Spleen (tissue), 7 donors: ENCODE results near the gene CAPN10.

Experiments used
- POLR2A ChIP-seq, 3 donors: fragments of 450-650 bp; IDR thresholded peaks; one replicate each; pipeline ENCODE4 v1.5.1; 2017; ENCODE audit warnings: antibody characterized with exemption in 3 of 3, mild to moderate bottlenecking in 1 of 3
- TF ChIP-seq, protein P1 (sequence below), 11 experiments: fragments of 200-600 bp in 7 of 11; fragments of 450-650 bp in 4 of 11; sonication (generic) in 4 of 11; IDR thresholded peaks in 8 of 11; conservative IDR thresholded peaks in 3 of 11; 1 replicate in 7 of 11; 2 replicates in 4 of 11; pipeline versions ENCODE4 v1.4.0 to v1.8.0; 2016 to 2021; ENCODE audit warnings: antibody characterized with exemption in 11 of 11, inconsistent platforms in 4 of 11, mild to moderate bottlenecking in 1 of 11
- donor health status: DM: no; HTN: no; CAD: no; lungs with moderate emphysema.
- donor health status: DM: no; HTN: no; CAD: no.
- donor health status: DM: no; HTN: no; CAD: no.

DNA sequence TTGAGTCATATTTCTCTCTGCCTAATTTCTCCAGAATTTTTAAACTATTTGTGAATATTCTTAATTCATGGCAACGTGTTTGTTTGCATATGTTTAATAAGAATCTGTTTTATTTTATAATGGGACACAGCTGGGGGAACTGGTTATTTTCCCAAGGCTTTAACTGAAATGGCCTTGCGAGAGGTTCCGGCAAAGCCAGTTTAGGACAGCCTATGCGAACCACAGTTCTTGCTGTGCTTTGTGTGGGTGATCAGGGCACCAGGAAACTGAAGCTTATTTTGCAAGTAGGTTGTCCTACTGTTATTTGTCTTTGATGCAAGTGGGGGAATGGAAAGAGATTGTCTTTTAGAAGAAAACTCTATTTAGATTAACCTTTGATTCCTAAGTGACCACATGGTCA is 35.2 kb upstream of the CAPN10 start:
- TF ChIP-seq, protein P1, sequence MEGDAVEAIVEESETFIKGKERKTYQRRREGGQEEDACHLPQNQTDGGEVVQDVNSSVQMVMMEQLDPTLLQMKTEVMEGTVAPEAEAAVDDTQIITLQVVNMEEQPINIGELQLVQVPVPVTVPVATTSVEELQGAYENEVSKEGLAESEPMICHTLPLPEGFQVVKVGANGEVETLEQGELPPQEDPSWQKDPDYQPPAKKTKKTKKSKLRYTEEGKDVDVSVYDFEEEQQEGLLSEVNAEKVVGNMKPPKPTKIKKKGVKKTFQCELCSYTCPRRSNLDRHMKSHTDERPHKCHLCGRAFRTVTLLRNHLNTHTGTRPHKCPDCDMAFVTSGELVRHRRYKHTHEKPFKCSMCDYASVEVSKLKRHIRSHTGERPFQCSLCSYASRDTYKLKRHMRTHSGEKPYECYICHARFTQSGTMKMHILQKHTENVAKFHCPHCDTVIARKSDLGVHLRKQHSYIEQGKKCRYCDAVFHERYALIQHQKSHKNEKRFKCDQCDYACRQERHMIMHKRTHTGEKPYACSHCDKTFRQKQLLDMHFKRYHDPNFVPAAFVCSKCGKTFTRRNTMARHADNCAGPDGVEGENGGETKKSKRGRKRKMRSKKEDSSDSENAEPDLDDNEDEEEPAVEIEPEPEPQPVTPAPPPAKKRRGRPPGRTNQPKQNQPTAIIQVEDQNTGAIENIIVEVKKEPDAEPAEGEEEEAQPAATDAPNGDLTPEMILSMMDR (IDR thresholded peaks at IDR 0.05 in 8 of 11, conservative IDR thresholded peaks at IDR 0.05 in 3 of 11), result no peak
- no peak for TF ChIP-seq POLR2A (IDR thresholded peaks at IDR 0.05)
